ENCODE results near the gene FEN1.

- TF ChIP-seq, protein P1, sequence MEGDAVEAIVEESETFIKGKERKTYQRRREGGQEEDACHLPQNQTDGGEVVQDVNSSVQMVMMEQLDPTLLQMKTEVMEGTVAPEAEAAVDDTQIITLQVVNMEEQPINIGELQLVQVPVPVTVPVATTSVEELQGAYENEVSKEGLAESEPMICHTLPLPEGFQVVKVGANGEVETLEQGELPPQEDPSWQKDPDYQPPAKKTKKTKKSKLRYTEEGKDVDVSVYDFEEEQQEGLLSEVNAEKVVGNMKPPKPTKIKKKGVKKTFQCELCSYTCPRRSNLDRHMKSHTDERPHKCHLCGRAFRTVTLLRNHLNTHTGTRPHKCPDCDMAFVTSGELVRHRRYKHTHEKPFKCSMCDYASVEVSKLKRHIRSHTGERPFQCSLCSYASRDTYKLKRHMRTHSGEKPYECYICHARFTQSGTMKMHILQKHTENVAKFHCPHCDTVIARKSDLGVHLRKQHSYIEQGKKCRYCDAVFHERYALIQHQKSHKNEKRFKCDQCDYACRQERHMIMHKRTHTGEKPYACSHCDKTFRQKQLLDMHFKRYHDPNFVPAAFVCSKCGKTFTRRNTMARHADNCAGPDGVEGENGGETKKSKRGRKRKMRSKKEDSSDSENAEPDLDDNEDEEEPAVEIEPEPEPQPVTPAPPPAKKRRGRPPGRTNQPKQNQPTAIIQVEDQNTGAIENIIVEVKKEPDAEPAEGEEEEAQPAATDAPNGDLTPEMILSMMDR (conservative IDR thresholded peaks at IDR 0.05 in 1 of 2, IDR thresholded peaks at IDR 0.05 in 1 of 2; ENCODE audit: extremely low read depth in 1 of 2, insufficient read depth in 1 of 2, low read depth in 1 of 2, low read length in 2 of 2): no peak
- TF ChIP-seq EZH2 (IDR thresholded peaks at IDR 0.05; ENCODE audit: borderline replicate concordance, low read length): no peak
Observed at GRCh38 chr11:61774411-61774810, 18.3 kb upstream of the FEN1 start.

Measured in mammary epithelial cell (primary cell).